HepG2 (cell line): ENCODE data around the gene CLPX. TPM values are rescaled to one million over a fixed set of nuclear protein-coding genes. Genes with fewer than 3 reads are reported as not detected.

Experiments
- CENPX ChIP-seq: sonication (generic); formaldehyde crosslinking; IDR thresholded peaks from 2 replicates; pipeline ENCODE4 v1.9.0; 2021; ENCODE audit warnings: mild to moderate bottlenecking, missing genetic modification reagents, moderate library complexity
- FOXK1 ChIP-seq: sonication (generic); formaldehyde crosslinking; IDR thresholded peaks from 2 replicates; pipeline ENCODE4 v1.4.0; 2020; ENCODE audit warnings: low read depth, missing genetic modification reagents, borderline replicate concordance
- MAF1 ChIP-seq: sonication (generic); formaldehyde crosslinking; IDR thresholded peaks from 2 replicates; pipeline ENCODE4 v1.5.0; 2020; ENCODE audit warnings: missing genetic modification reagents, borderline replicate concordance
- MLLT10 ChIP-seq: sonication (generic); formaldehyde crosslinking; IDR thresholded peaks from 2 replicates; pipeline ENCODE4 v1.4.0; 2020; ENCODE audit warnings: missing genetic modification reagents
- NCOA5 ChIP-seq: sonication (generic); formaldehyde crosslinking; IDR thresholded peaks from 2 replicates; pipeline ENCODE4 v1.4.0; 2020; ENCODE audit warnings: missing genetic modification reagents
- PHF21A ChIP-seq: sonication (generic); formaldehyde crosslinking; IDR thresholded peaks from 2 replicates; pipeline ENCODE4 v1.5.0; 2020; ENCODE audit warnings: mild to moderate bottlenecking, missing genetic modification reagents
- PHF8 ChIP-seq: sonication (generic); formaldehyde crosslinking; IDR thresholded peaks from 2 replicates; pipeline ENCODE4 v1.5.0; 2020; ENCODE audit warnings: missing genetic modification reagents
- RFX5 ChIP-seq: IDR thresholded peaks from 2 replicates; pipeline ENCODE4 v1.6.1; 2011; ENCODE audit warnings: low read depth, low read length, improper control_type of control experiment
- SKI ChIP-seq: fragments of 450-650 bp; IDR thresholded peaks from one replicate; pipeline ENCODE4 v1.6.1; 2018; ENCODE audit warnings: mild to moderate bottlenecking; ENCODE audit not compliant: partially characterized antibody
- STAT5B ChIP-seq: sonication (generic); formaldehyde crosslinking; IDR thresholded peaks from 2 replicates; pipeline ENCODE4 v1.4.0; 2020; ENCODE audit warnings: missing genetic modification reagents
- TCF7 ChIP-seq: sonication (generic); IDR thresholded peaks from 2 replicates; pipeline ENCODE4 v1.6.1; 2016; ENCODE audit warnings: antibody characterized with exemption, low read depth
- ZC3H4 ChIP-seq: sonication (generic); formaldehyde crosslinking; IDR thresholded peaks from 2 replicates; pipeline ENCODE4 v1.4.0; 2020; ENCODE audit warnings: missing genetic modification reagents, borderline replicate concordance
- ZNF30 ChIP-seq: sonication (generic); formaldehyde crosslinking; IDR thresholded peaks from 2 replicates; pipeline ENCODE4 v1.5.0; 2020; ENCODE audit warnings: mild to moderate bottlenecking, missing genetic modification reagents
- ZNF33A ChIP-seq: sonication (generic); formaldehyde crosslinking; IDR thresholded peaks from 2 replicates; pipeline ENCODE4 v1.5.1; 2020; ENCODE audit warnings: missing genetic modification reagents, mild to moderate bottlenecking, moderate library complexity, borderline replicate concordance
- ZNF343 ChIP-seq: sonication (generic); formaldehyde crosslinking; IDR thresholded peaks from 2 replicates; pipeline ENCODE4 v1.4.0; 2020; ENCODE audit warnings: mild to moderate bottlenecking, missing genetic modification reagents
- ZNF350 ChIP-seq: sonication (generic); formaldehyde crosslinking; IDR thresholded peaks from 2 replicates; pipeline ENCODE4 v1.4.0; 2020; ENCODE audit warnings: mild to moderate bottlenecking, low read depth, missing genetic modification reagents, borderline replicate concordance
- ZNF547 ChIP-seq: sonication (generic); formaldehyde crosslinking; IDR thresholded peaks from 2 replicates; pipeline ENCODE4 v1.5.1; 2020; ENCODE audit warnings: mild to moderate bottlenecking, missing genetic modification reagents
- ZNF777 ChIP-seq: sonication (generic); formaldehyde crosslinking; IDR thresholded peaks from 2 replicates; pipeline ENCODE4 v1.4.0; 2020; ENCODE audit warnings: missing genetic modification reagents
- ZNF782 ChIP-seq: sonication (generic); formaldehyde crosslinking; IDR thresholded peaks from 2 replicates; pipeline ENCODE4 v1.4.0; 2020; ENCODE audit warnings: missing genetic modification reagents, mild to moderate bottlenecking, borderline replicate concordance
- ZNF788 ChIP-seq: sonication (generic); formaldehyde crosslinking; IDR thresholded peaks from 2 replicates; pipeline ENCODE4 v1.5.0; 2020; ENCODE audit warnings: mild to moderate bottlenecking, missing genetic modification reagents, borderline replicate concordance
- polyA plus RNA-seq, 8 experiments: library from polyadenylated mRNA; depleted of rRNA in 3 of 8; stranded (reverse) in 7 of 8; unstranded in 1 of 8; fragments of >200 nt; fragmentation: Illumina TruSeq in 4 of 8; extraction: Trizol in 4 of 8; gene quantifications; 2 replicates each; pipeline versions ENCODE4 v1.2.1 to v1.2.3, GENCODE V29; 2011 to 2016; ENCODE audit warnings: low read depth in 4 of 8, missing spikeins in 1 of 8, mixed read lengths in 1 of 8; ENCODE audit not compliant: insufficient read depth in 1 of 8
- total RNA-seq, 5 experiments: library from RNA; depleted of rRNA; stranded (reverse); fragments of >200 nt; fragmentation: Illumina TruSeq; extraction: Trizol; gene quantifications; 2 replicates each; pipeline ENCODE4 v1.2.3, GENCODE V29; 2016; ENCODE audit warnings: low read depth in 1 of 5
- TF ChIP-seq, protein P1 (sequence below): sonication (generic); formaldehyde crosslinking; IDR thresholded peaks from 2 replicates; pipeline ENCODE4 v1.4.0; 2020; ENCODE audit warnings: missing genetic modification reagents
- TF ChIP-seq, protein P2 (sequence below): sonication (generic); formaldehyde crosslinking; IDR thresholded peaks from 2 replicates; pipeline ENCODE4 v1.8.0; 2022; ENCODE audit warnings: missing genetic modification reagents, low read depth, mild to moderate bottlenecking, borderline replicate concordance
- TF ChIP-seq, protein P3 (sequence below): IDR thresholded peaks from 2 replicates; pipeline ENCODE4 v1.6.1; 2018; ENCODE audit warnings: missing genetic modification reagents, mild to moderate bottlenecking, missing compliant biosample characterization
- TF ChIP-seq, protein P4 (sequence below): sonication (generic); formaldehyde crosslinking; IDR thresholded peaks from 2 replicates; pipeline ENCODE4 v1.9.0; 2021; ENCODE audit warnings: missing genetic modification reagents, mild to moderate bottlenecking, borderline replicate concordance
- TF ChIP-seq, protein P5 (sequence below): sonication (generic); formaldehyde crosslinking; IDR thresholded peaks from 2 replicates; pipeline ENCODE4 v1.4.0; 2020; ENCODE audit warnings: mild to moderate bottlenecking, missing genetic modification reagents

Gene CLPX
- total and polyA plus RNA-seq, 2 of the 13 experiments (the other 11 are each of a cell fraction or from before 2014, with no cell fraction given), result 33.9 to 61.3 TPM

DNA sequence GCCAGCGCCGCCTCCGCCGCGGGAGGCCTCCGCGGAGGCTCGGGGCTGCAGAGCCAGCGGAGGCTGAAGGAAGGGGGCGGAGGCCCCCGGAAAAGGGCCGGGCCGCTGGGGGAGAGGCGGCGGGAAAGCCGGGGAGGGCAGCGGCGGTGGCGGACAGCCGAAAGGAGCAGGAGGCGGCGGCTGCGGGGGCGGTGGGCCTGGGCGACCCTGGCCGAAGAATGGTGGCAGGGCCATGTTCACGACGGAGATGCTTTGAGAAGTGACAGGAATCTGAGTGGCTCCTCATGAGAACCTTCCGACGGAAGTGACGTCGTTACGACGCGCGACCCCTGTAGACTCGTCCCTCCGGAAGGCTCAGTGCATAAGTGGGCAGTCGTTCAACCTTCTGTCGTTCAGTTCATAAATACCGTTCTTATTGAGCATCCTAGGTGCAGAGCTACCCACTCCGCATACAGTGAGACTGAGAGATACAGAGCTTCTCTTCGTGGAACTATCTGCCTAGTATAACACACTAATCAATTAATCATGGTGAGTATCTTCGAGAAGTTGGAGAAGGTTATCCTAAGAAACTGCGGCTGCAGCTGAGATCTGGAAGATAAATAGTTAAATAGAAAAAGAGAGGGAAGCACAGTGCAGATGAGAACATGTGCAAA, 51.5 kb downstream of the CLPX start, which contains the start of gene PDCD7 (continued):
- TF ChIP-seq FOXK1 (CRISPR knock-in tag) (peak; percentile 79; the same call in 1 of the 2 replicates), RFX5 (no peak; the same call in 1 of the 2 replicates), PHF21A (CRISPR knock-in tag) (no peak), MLLT10 (CRISPR knock-in tag) (no peak), ZNF777 (no peak), ZNF788 (CRISPR knock-in tag) (peak; percentile 78; the same call in 1 of the 2 replicates), TCF7 (no peak), ZNF30 (CRISPR knock-in tag) (no peak), CENPX (CRISPR knock-in tag) (no peak), PHF8 (peak; percentile 71), MAF1 (CRISPR knock-in tag) (no peak), ZNF33A (no peak), ZNF343 (CRISPR knock-in tag) (no peak), NCOA5 (CRISPR knock-in tag) (no peak), ZNF782 (CRISPR knock-in tag) (no peak; the same call in 1 of the 2 replicates), ZC3H4 (CRISPR knock-in tag) (no peak), STAT5B (no peak), ZNF350 (CRISPR knock-in tag) (0 out of 2 replicates have a peak, but pooled peaks have one; percentile 39), SKI (no peak), ZNF547 (CRISPR knock-in tag) (no peak)
- TF ChIP-seq, protein P1, sequence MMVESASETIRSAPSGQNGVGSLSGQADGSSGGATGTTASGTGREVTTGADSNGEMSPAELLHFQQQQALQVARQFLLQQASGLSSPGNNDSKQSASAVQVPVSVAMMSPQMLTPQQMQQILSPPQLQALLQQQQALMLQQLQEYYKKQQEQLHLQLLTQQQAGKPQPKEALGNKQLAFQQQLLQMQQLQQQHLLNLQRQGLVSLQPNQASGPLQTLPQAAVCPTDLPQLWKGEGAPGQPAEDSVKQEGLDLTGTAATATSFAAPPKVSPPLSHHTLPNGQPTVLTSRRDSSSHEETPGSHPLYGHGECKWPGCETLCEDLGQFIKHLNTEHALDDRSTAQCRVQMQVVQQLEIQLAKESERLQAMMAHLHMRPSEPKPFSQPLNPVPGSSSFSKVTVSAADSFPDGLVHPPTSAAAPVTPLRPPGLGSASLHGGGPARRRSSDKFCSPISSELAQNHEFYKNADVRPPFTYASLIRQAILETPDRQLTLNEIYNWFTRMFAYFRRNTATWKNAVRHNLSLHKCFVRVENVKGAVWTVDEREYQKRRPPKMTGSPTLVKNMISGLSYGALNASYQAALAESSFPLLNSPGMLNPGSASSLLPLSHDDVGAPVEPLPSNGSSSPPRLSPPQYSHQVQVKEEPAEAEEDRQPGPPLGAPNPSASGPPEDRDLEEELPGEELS (CRISPR knock-in tag), result no peak; the same call in 1 of the 2 replicates
- TF ChIP-seq, protein P2, sequence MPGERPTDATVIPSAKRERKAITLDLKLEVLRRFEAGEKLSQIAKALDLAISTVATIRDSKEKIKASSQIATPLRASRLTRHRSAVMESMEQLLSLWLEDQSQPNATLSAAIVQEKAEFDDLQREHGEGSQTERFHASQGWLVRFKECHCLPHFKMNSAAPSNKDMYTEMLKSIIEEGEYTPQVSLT (CRISPR knock-in tag), result no peak
- TF ChIP-seq, protein P3, sequence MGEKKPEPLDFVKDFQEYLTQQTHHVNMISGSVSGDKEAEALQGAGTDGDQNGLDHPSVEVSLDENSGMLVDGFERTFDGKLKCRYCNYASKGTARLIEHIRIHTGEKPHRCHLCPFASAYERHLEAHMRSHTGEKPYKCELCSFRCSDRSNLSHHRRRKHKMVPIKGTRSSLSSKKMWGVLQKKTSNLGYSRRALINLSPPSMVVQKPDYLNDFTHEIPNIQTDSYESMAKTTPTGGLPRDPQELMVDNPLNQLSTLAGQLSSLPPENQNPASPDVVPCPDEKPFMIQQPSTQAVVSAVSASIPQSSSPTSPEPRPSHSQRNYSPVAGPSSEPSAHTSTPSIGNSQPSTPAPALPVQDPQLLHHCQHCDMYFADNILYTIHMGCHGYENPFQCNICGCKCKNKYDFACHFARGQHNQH (CRISPR knock-in tag), result no peak
- TF ChIP-seq, protein P4, sequence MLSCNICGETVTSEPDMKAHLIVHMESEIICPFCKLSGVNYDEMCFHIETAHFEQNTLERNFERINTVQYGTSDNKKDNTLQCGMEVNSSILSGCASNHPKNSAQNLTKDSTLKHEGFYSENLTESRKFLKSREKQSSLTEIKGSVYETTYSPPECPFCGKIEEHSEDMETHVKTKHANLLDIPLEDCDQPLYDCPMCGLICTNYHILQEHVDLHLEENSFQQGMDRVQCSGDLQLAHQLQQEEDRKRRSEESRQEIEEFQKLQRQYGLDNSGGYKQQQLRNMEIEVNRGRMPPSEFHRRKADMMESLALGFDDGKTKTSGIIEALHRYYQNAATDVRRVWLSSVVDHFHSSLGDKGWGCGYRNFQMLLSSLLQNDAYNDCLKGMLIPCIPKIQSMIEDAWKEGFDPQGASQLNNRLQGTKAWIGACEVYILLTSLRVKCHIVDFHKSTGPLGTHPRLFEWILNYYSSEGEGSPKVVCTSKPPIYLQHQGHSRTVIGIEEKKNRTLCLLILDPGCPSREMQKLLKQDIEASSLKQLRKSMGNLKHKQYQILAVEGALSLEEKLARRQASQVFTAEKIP (CRISPR knock-in tag), result no peak
- TF ChIP-seq, protein P5, sequence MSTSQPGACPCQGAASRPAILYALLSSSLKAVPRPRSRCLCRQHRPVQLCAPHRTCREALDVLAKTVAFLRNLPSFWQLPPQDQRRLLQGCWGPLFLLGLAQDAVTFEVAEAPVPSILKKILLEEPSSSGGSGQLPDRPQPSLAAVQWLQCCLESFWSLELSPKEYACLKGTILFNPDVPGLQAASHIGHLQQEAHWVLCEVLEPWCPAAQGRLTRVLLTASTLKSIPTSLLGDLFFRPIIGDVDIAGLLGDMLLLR (CRISPR knock-in tag), result no peak; the same call in 1 of the 2 replicates
